Fibroblast of the aortic adventitia (primary cell): ENCODE results near the gene AP4B1. TPM values are rescaled to one million over a fixed set of nuclear protein-coding genes. Genes with fewer than 3 reads are reported as not detected.
A peak's percentile ranks its signal among the peaks of the same experiment; 100 is the strongest.
"Not testable (repeated sequence)": the region's sequence is repeated elsewhere in the genome, so short reads cannot be mapped to it uniquely, and the experiment has no call there.

Source experiments
- DNase-seq: peaks from one replicate; pipeline ENCODE4 v3.0.0-alpha.2; 2010; ENCODE audit warnings: low read depth
- H3K4me3 ChIP-seq: 2 replicates; pipeline ENCODE4 v1.5.1; 2011; ENCODE audit warnings: low read depth, mild to moderate bottlenecking, control low read depth, low read length, moderate library complexity
- CTCF ChIP-seq: IDR thresholded peaks from 2 replicates; pipeline ENCODE4 v1.5.1; 2011; ENCODE audit warnings: mild to moderate bottlenecking, low read length, control low read depth, inconsistent platforms; ENCODE audit not compliant: insufficient read depth
- total RNA-seq: library from RNA; depleted of rRNA; stranded (reverse); fragments of >200 nt; gene quantifications from 2 replicates; pipeline ENCODE4 v1.2.3, GENCODE V29; 2012; ENCODE audit warnings: low replicate concordance

Gene AP4B1
- total RNA-seq, 1 donor = 15.4 TPM

DNA sequence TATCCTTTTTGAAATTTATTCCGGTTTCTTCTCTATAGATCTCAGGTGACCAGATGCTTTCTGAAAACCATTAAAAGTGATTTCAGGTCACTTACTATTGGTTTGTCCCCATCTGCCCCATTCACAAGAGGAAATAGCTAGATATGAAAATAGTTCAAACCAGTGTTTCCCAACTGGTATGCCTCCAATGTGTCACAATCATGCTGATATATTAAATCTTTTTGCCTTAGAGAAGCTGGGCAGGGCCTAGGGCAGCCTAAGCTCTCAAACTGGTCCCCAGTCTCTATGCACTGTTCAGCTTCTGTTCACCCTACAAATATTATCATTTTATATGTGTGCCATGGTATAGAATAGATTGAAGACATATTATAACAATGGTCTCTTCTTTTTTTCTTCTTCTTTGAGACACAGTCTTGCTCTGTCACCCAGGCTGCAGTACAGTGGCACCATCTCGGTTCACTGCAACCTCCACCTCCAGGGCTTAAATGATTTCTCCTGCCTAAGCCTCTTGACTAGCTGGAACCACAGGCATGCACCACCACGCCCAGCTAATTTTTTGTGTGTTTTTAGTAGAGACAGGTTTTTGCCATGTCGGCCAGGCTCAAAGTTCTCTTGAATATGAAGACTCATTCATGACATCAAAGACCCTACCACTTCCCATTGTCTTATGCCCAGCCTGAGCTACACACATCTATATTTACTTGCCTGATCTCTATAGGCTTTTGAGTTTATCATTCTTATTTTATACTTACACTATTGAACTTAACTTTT lies 48.8 kb downstream of the AP4B1 start:
- H3K4me3 ChIP-seq = no peak overlapping the region
- no peak for DNase-seq
- TF ChIP-seq CTCF = no peak

- H3K4me3 ChIP-seq = no peak overlapping the region
- no peak for DNase-seq
- TF ChIP-seq CTCF = no peak
Measured at GRCh38 chr1:113854234-113854633, 50.4 kb downstream of the AP4B1 start.

DNA sequence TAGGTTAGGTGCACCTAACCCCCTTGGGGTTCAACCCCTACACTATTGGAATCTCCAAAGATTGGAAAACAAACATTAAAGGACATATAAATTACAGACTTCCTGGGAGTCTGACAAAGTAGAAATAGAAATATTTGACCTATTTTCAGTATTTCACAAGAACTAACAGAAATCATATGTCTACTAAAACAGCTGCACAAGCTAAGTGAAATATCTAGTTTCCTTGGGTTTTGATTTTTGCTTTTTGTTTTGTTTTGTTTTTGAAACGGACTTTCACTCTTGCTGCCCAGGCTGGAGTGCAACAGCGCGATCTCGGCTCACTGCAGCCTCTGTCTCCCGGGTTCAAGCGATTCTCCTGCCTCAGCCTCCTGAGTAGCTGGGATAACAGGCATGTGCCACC lies 51.9 kb downstream of the AP4B1 start:
- DNase-seq, H3K4me3 ChIP-seq: not testable (repeated sequence)

DNA sequence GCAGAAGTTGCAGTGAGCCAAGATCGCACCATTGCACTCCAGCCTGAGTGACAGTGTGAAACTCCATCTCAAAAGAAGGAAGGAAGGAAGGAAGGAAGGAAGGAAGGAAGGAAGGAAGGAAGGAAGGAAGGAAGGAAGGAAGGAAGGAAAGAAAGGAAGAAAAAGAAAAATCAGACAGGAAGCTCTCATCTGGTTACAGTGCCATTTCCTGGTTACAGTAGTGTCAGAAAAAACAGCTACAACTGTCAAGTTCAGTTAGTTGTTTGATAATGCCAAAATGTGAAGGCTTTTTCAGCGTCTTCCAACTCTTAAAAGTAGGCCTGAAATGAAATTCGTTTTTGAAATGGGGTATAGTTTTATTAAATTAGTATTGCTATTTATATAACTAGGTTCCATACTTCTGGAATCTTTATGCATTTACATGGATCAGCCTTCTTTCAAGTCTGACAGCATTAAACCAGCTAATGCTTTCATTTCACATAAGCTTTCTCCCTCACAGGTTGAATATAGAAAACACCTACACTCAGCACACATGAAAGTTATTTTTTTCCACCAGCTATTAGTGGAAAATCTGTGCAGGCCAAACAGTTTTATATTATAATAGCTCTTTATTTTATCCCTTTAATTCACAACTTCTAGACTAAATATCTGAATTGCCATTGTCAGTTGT lies 54.3 kb downstream of the AP4B1 start:
- no peak overlapping the region for H3K4me3 ChIP-seq
- no peak for DNase-seq
- TF ChIP-seq CTCF = no peak

DNA sequence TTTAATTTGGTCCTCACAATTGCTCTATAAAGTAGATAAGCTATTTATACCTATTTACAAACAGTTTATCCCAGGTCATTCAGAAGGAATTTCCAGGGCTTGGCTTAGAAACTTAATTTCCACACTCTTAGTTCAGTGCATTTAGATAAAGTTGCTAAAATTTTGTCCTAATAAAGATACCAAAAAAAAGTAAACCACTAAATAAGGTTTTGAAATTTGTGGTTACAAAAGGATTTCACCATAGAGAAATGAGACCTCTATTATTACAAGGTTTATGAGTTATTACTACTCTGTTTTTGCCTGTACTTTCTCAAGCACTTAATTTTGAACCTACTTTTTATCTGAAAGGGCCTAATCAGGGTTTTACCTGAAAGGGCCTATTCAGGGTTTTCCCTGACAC lies 55.5 kb downstream of the AP4B1 start:
- H3K4me3 ChIP-seq = no peak overlapping the region
- no peak for TF ChIP-seq CTCF
- peak; percentile 19 for DNase-seq

GRCh38 chr1:113846391-113847035 lies 58.1 kb downstream of the AP4B1 start:
- no peak overlapping the region for H3K4me3 ChIP-seq
- no peak for DNase-seq
- no peak for TF ChIP-seq CTCF

Other genes starting within 250 kb of the AP4B1 start
- gene PHTF1, start 145.3 kb downstream of the AP4B1 start, total RNA-seq = 36.3 and 59.4 TPM in 2 replicates
- gene RSBN1, start 92.3 kb downstream of the AP4B1 start, total RNA-seq = 9.2 and 23.7 TPM in 2 replicates
- gene PTPN22, start 33.1 kb downstream of the AP4B1 start, total RNA-seq = 0.99 and 1.6 TPM in 2 replicates
- gene BCL2L15, start 17.2 kb downstream of the AP4B1 start, total RNA-seq = 0.18 TPM in 1 of 2 replicates, not detected in the other
- 2.5 and 14.1 TPM in 2 replicates for gene DCLRE1B, start 527 bp upstream of the AP4B1 start, total RNA-seq
- 17.2 and 38.2 TPM in 2 replicates for gene HIPK1, start 24.5 kb upstream of the AP4B1 start, total RNA-seq
- 135 and 212 TPM in 2 replicates for gene OLFML3, start 74.7 kb upstream of the AP4B1 start, total RNA-seq
- gene SYT6, start 249.1 kb upstream of the AP4B1 start, total RNA-seq = not detected in 2 replicates